GM23338 (cell line): ENCODE measurements around the gene KRTAP4-16.
A peak's percentile ranks its signal among the peaks of the same experiment; 100 is the strongest.
"Not testable (repeated sequence)": the region's sequence is repeated elsewhere in the genome, so short reads cannot be mapped to it uniquely, and the experiment has no call there.

Experiments
- CREB1 ChIP-seq: fragments of 250-450 bp; sonication (Bioruptor Pico); IDR thresholded peaks from 2 replicates; pipeline ENCODE4 v1.5.0; 2020; ENCODE audit warnings: low read depth, mild to moderate bottlenecking, moderate library complexity
- CTCF ChIP-seq, 2 experiments: fragments of 200-600 bp in 1 of 2; sonication (generic) in 1 of 2; conservative IDR thresholded peaks; 2 replicates each; pipeline versions ENCODE4 v1.5.1 to v1.6.1; 2016 to 2017; ENCODE audit warnings: antibody characterized with exemption in 2 of 2, low read depth in 2 of 2, mild to moderate bottlenecking in 2 of 2, moderate library complexity in 1 of 2
- EZH2 ChIP-seq: fragments of 200-600 bp; sonication (generic); IDR thresholded peaks from one replicate; pipeline ENCODE4 v1.8.0; 2017; ENCODE audit warnings: antibody characterized with exemption, mild to moderate bottlenecking, low read depth; ENCODE audit not compliant: unreplicated experiment
- EZH2phosphoT487 ChIP-seq: fragments of 200-600 bp; sonication (generic); IDR thresholded peaks from one replicate; pipeline ENCODE4 v1.8.1; 2018; ENCODE audit warnings: antibody characterized with exemption; ENCODE audit not compliant: unreplicated experiment
- JUNB ChIP-seq: IDR thresholded peaks from one replicate; pipeline ENCODE4 v1.6.1; 2016; ENCODE audit warnings: antibody characterized with exemption; ENCODE audit not compliant: unreplicated experiment
- NANOG ChIP-seq: IDR thresholded peaks from 2 replicates; pipeline ENCODE4 v1.6.1; 2016; ENCODE audit warnings: antibody characterized with exemption, borderline replicate concordance
- POLR2AphosphoS5 ChIP-seq: IDR thresholded peaks from 2 replicates; pipeline ENCODE4 v1.6.1; 2016; ENCODE audit warnings: antibody characterized with exemption, low read depth
- STAT1 ChIP-seq: IDR thresholded peaks from one replicate; pipeline ENCODE4 v1.6.1; 2016; ENCODE audit warnings: antibody characterized with exemption; ENCODE audit not compliant: unreplicated experiment
- ZNF114 ChIP-seq: fragments of 250-450 bp; sonication (Bioruptor Pico); IDR thresholded peaks from 2 replicates; pipeline ENCODE4 v1.5.0; 2020; ENCODE audit warnings: mild to moderate bottlenecking, moderate library complexity
- ZNF331 ChIP-seq: fragments of 250-450 bp; sonication (Bioruptor Pico); IDR thresholded peaks from 2 replicates; pipeline ENCODE4 v1.5.0; 2020; ENCODE audit warnings: low read depth, mild to moderate bottlenecking, moderate library complexity
- ZNF462 ChIP-seq: fragments of 250-450 bp; sonication (Bioruptor Pico); IDR thresholded peaks from 2 replicates; pipeline ENCODE4 v1.5.0; 2020; ENCODE audit warnings: mild to moderate bottlenecking, moderate library complexity
- TF ChIP-seq, protein P1 (sequence below): IDR thresholded peaks from one replicate; pipeline ENCODE4 v1.6.1; 2018; ENCODE audit warnings: antibody characterized with exemption; ENCODE audit not compliant: unreplicated experiment
- TF ChIP-seq, protein P2 (sequence below): IDR thresholded peaks from 2 replicates; pipeline ENCODE4 v1.6.1; 2016; ENCODE audit warnings: antibody characterized with exemption

DNA sequence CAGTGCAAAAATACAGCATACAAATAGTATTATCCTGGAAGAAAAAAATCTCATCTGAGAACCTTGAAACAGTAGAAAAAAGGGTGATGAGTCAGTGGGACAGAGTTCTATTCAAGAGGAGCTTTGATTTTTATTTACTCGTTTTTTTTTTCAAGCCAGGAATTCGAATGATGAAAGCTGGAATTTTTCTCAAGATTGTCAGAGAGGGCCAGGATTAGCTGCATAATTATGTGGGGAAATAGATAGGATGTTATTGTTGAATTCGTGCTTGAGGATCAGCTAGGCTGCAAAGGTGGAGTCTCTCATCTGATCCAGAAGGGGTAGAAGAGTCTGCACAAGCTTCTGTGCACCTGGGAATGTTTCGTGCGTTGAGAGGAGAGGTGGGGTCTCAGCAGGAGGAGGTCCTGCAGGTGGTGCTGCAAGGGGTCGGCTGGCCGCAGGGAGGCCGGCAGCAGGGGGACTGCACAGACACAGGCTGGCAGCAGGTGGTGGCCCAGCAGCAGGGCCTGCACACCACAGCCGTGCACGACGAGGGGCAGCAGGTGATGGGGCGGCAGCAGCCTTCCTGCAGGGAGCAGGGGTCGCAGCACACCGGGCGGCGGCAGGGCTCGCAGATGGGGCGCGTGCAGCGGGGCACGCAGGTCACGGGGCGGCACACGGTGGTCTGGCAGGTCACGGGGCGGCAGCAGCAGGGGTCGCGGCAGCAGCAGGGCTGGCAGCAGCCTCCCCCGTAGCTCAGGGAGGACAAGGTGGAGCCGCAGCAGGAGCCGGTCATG, 42.5 kb downstream of the KRTAP4-16 start:
- TF ChIP-seq EZH2; NANOG; POLR2AphosphoS5; CREB1 (CRISPR knock-in tag); JUNB; ZNF462 (CRISPR knock-in tag); ZNF331 (CRISPR knock-in tag); EZH2phosphoT487; STAT1; ZNF114 (CRISPR knock-in tag): not testable (repeated sequence)
- TF ChIP-seq CTCF (conservative IDR thresholded peaks at IDR 0.05; ENCODE audit: low read depth in 2 of 2) = 0 out of 4 replicates have a peak, but pooled peaks of 1 of the 2 experiments have one; percentile 4
- TF ChIP-seq, protein P1, sequence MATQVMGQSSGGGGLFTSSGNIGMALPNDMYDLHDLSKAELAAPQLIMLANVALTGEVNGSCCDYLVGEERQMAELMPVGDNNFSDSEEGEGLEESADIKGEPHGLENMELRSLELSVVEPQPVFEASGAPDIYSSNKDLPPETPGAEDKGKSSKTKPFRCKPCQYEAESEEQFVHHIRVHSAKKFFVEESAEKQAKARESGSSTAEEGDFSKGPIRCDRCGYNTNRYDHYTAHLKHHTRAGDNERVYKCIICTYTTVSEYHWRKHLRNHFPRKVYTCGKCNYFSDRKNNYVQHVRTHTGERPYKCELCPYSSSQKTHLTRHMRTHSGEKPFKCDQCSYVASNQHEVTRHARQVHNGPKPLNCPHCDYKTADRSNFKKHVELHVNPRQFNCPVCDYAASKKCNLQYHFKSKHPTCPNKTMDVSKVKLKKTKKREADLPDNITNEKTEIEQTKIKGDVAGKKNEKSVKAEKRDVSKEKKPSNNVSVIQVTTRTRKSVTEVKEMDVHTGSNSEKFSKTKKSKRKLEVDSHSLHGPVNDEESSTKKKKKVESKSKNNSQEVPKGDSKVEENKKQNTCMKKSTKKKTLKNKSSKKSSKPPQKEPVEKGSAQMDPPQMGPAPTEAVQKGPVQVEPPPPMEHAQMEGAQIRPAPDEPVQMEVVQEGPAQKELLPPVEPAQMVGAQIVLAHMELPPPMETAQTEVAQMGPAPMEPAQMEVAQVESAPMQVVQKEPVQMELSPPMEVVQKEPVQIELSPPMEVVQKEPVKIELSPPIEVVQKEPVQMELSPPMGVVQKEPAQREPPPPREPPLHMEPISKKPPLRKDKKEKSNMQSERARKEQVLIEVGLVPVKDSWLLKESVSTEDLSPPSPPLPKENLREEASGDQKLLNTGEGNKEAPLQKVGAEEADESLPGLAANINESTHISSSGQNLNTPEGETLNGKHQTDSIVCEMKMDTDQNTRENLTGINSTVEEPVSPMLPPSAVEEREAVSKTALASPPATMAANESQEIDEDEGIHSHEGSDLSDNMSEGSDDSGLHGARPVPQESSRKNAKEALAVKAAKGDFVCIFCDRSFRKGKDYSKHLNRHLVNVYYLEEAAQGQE = not testable (repeated sequence)
- TF ChIP-seq, protein P2, sequence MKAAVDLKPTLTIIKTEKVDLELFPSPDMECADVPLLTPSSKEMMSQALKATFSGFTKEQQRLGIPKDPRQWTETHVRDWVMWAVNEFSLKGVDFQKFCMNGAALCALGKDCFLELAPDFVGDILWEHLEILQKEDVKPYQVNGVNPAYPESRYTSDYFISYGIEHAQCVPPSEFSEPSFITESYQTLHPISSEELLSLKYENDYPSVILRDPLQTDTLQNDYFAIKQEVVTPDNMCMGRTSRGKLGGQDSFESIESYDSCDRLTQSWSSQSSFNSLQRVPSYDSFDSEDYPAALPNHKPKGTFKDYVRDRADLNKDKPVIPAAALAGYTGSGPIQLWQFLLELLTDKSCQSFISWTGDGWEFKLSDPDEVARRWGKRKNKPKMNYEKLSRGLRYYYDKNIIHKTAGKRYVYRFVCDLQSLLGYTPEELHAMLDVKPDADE = not testable (repeated sequence)
